Suppressor macrophage treated with lipopolysaccharide for 4 hours (primary cell): Measurements from ENCODE around the gene NLRX1.
"Not testable (repeated sequence)": the region's sequence is repeated elsewhere in the genome, so short reads cannot be mapped to it uniquely, and the experiment has no call there.

Experiments used
- DNase-seq: peaks from one replicate; pipeline ENCODE4 v3.0.0-alpha.2; 2020

Gene NLRX1

GRCh38 chr11:119185981-119186634, 17.6 kb downstream of the NLRX1 start:
- DNase-seq, result no peak

- no peak for DNase-seq
These were observed 18.8 kb downstream of the NLRX1 start for GRCh38 chr11:119187123-119187892.

GRCh38 chr11:119188067-119188466, 19.5 kb downstream of the NLRX1 start:
- no peak for DNase-seq

- no peak for DNase-seq
These were observed 20.4 kb downstream of the NLRX1 start for GRCh38 chr11:119188887-119189286.

GRCh38 chr11:119189393-119189792, 20.9 kb downstream of the NLRX1 start:
- no peak for DNase-seq

GRCh38 chr11:119190531-119190930, 22.0 kb downstream of the NLRX1 start:
- DNase-seq, result no peak

GRCh38 chr11:119191265-119191664, 22.7 kb downstream of the NLRX1 start:
- not testable (repeated sequence) for DNase-seq

- DNase-seq, result peak; percentile 71
These were observed 23.6 kb downstream of the NLRX1 start for GRCh38 chr11:119192111-119192510.

- no peak for DNase-seq
These were observed 24.5 kb downstream of the NLRX1 start for GRCh38 chr11:119193001-119193400.

- DNase-seq, result no peak
These were observed 25.1 kb downstream of the NLRX1 start for GRCh38 chr11:119193626-119194025.

- peak; percentile 21 for DNase-seq
These were observed 26.4 kb downstream of the NLRX1 start for GRCh38 chr11:119194811-119195440.

GRCh38 chr11:119195680-119196079, 27.2 kb downstream of the NLRX1 start:
- DNase-seq, result peak; percentile 11

- DNase-seq, result peak; percentile 88
These were observed 28.4 kb downstream of the NLRX1 start for GRCh38 chr11:119196833-119197483.

GRCh38 chr11:119198925-119199324, 30.4 kb downstream of the NLRX1 start:
- no peak for DNase-seq

- not testable (repeated sequence) for DNase-seq
These were observed 32.7 kb downstream of the NLRX1 start for GRCh38 chr11:119201236-119201635.

GRCh38 chr11:119202554-119202953, 34.0 kb downstream of the NLRX1 start:
- DNase-seq, result no peak

GRCh38 chr11:119204066-119204465, 35.5 kb downstream of the NLRX1 start:
- no peak for DNase-seq

- DNase-seq, result peak; percentile 76
These were observed 36.6 kb downstream of the NLRX1 start for GRCh38 chr11:119205080-119205479.

- peak; percentile 97 for DNase-seq
These were observed 37.3 kb downstream of the NLRX1 start, which contains the start of gene CBL for GRCh38 chr11:119205574-119206510. TSS of gene CBL (plus strand) at chr11:119206339. CDS start at chr11:119206418, 79 bp downstream.

GRCh38 chr11:119206511-119207414, 38.2 kb downstream of the NLRX1 start:
- peak; percentile 58 for DNase-seq

- peak; percentile 55 for DNase-seq
These were observed 39.0 kb downstream of the NLRX1 start for GRCh38 chr11:119207415-119207960.
